Liver (tissue), 9 donors: Measurements from ENCODE around the gene FAT1. TPM values are rescaled to one million over a fixed set of nuclear protein-coding genes. Genes with fewer than 3 reads are reported as not detected.

Experiments
- DNase-seq: peaks from one replicate; pipeline ENCODE4 v3.0.0-alpha.2; 2017; ENCODE audit warnings: low spot score
- H3K27ac ChIP-seq, 2 donors: one replicate each; pipeline ENCODE4 v1.7.0; 2013; ENCODE audit warnings: inconsistent platforms in 2 of 2, low read length in 2 of 2, control low read depth in 1 of 2, low read depth in 1 of 2, mild to moderate bottlenecking in 1 of 2
- H3K27me3 ChIP-seq, 4 donors: one replicate each; pipeline versions ENCODE4 v1.6.1 to v1.7.0; 2013; ENCODE audit warnings: low read length in 3 of 4, inconsistent platforms in 1 of 4, mild to moderate bottlenecking in 1 of 4, moderate library complexity in 1 of 4; ENCODE audit not compliant: control insufficient read depth in 4 of 4, insufficient read depth in 4 of 4
- H3K36me3 ChIP-seq, 4 donors: one replicate each; pipeline versions ENCODE4 v1.6.1 to v1.7.0; 2013; ENCODE audit warnings: low read length in 3 of 4, mild to moderate bottlenecking in 3 of 4, low read depth in 1 of 4, moderate library complexity in 1 of 4; ENCODE audit not compliant: control insufficient read depth in 4 of 4, insufficient read depth in 3 of 4
- H3K4me1 ChIP-seq, 4 donors: one replicate each; pipeline versions ENCODE4 v1.6.1 to v1.7.0; 2013; ENCODE audit warnings: low read length in 3 of 4, mild to moderate bottlenecking in 3 of 4, moderate library complexity in 1 of 4; ENCODE audit not compliant: control insufficient read depth in 4 of 4, insufficient read depth in 4 of 4
- H3K4me3 ChIP-seq, 3 donors: one replicate each; pipeline versions ENCODE4 v1.6.1 to v1.7.0; 2013; ENCODE audit warnings: low read length in 3 of 3, control low read depth in 1 of 3, low read depth in 1 of 3, mild to moderate bottlenecking in 1 of 3
- H3K9ac ChIP-seq, 2 donors: one replicate each; pipeline ENCODE4 v1.7.0; 2013; ENCODE audit warnings: low read length in 2 of 2, mild to moderate bottlenecking in 2 of 2, moderate library complexity in 2 of 2, control low read depth in 1 of 2, low read depth in 1 of 2
- H3K9me3 ChIP-seq, 4 donors: one replicate each; pipeline versions ENCODE4 v1.6.1 to v1.7.0; 2013; ENCODE audit warnings: low read length in 3 of 4; ENCODE audit not compliant: control insufficient read depth in 4 of 4
- EGR1 ChIP-seq, 2 donors: IDR thresholded peaks; 2 replicates each; pipeline ENCODE4 v1.6.1; 2016 to 2018; ENCODE audit warnings: antibody characterized with exemption in 2 of 2, low read depth in 2 of 2
- FOXA2 ChIP-seq: IDR thresholded peaks from 2 replicates; pipeline ENCODE4 v1.6.1; 2016; ENCODE audit warnings: antibody characterized with exemption
- HNF4A ChIP-seq, 2 donors: conservative IDR thresholded peaks; 2 replicates each; pipeline ENCODE4 v1.6.1; 2016; ENCODE audit warnings: antibody characterized with exemption in 2 of 2, mild to moderate bottlenecking in 2 of 2
- JUND ChIP-seq, 2 donors: IDR thresholded peaks; 2 replicates each; pipeline ENCODE4 v1.6.1; 2016; ENCODE audit warnings: antibody characterized with exemption in 2 of 2
- NR2F2 ChIP-seq: IDR thresholded peaks from 2 replicates; pipeline ENCODE4 v1.6.1; 2016; ENCODE audit warnings: antibody characterized with exemption
- RAD21 ChIP-seq, 2 donors: IDR thresholded peaks; 2 replicates each; pipeline ENCODE4 v1.6.1; 2016; ENCODE audit warnings: antibody characterized with exemption in 2 of 2, mild to moderate bottlenecking in 2 of 2
- RXRA ChIP-seq, 2 donors: IDR thresholded peaks; 2 replicates each; pipeline ENCODE4 v1.6.1; 2017 to 2018; ENCODE audit warnings: antibody characterized with exemption in 2 of 2, mild to moderate bottlenecking in 1 of 2
- TAF1 ChIP-seq: conservative IDR thresholded peaks from 2 replicates; pipeline ENCODE4 v1.6.1; 2016; ENCODE audit warnings: antibody characterized with exemption, mild to moderate bottlenecking
- YY1 ChIP-seq: IDR thresholded peaks from 2 replicates; pipeline ENCODE4 v1.6.1; 2016; ENCODE audit warnings: antibody characterized with exemption, mild to moderate bottlenecking
- WGBS: extraction: QIAGEN DNeasy Blood & Tissue Kit; methylation state at CpG from one replicate; pipeline ENCODE4 v1.1.7; 2013; 5-methylcytosine and 5-hydroxymethylcytosine counted together
- polyA plus RNA-seq, 2 donors: library from polyadenylated mRNA; stranded (reverse) in 1 of 2; unstranded in 1 of 2; fragments of 200-250 nt in 1 of 2; fragments of >200 nt in 1 of 2; fragmentation: Nextera tagmentation in 1 of 2; extraction: Ambion mirVana in 1 of 2; gene quantifications; one replicate each; pipeline versions ENCODE4 v1.2.1 to v1.2.3, GENCODE V29; 2013 to 2015
- total RNA-seq, 2 donors: library from RNA; depleted of rRNA; stranded (reverse); fragments of >200 nt; gene quantifications; one replicate each; pipeline ENCODE4 v1.2.3, GENCODE V29; 2014
- TF ChIP-seq, protein P1 (sequence below): IDR thresholded peaks from 2 replicates; pipeline ENCODE4 v1.6.1; 2016; ENCODE audit warnings: antibody characterized with exemption
- TF ChIP-seq, protein P2 (sequence below): IDR thresholded peaks from 2 replicates; pipeline ENCODE4 v1.6.1; 2016; ENCODE audit warnings: antibody characterized with exemption
- TF ChIP-seq, protein P3 (sequence below): IDR thresholded peaks from 2 replicates; pipeline ENCODE4 v1.6.1; 2016; ENCODE audit warnings: antibody characterized with exemption, mild to moderate bottlenecking
- donor health status: healthy.
- donor health status: healthy.
- donor health status: healthy.
- donor health status: healthy.
- donor health status: healthy.

Gene FAT1
- total and polyA plus RNA-seq, 4 donors: 10.0 to 48.0 (median 30.0) TPM

DNA sequence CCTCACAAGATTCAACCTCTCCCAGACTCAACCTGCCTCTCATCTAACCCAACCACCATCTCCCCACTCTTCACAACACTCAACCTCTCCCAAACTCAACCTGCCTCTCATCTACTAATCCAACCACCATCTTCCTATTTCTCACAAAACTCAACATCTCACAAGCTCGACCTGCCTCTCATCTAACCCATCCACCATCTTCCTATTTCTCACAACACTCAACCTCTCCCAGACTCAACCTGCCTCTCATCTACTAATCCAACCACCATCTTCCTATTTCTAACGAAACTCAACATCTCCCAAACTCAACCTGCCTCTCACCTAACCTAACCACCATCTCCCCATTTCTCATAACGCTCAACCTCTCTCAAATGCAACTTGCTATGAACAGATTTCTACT lies 29.8 kb downstream of the FAT1 start:
- no peak for DNase-seq
- Histone ChIP-seq H3K4me3 (no peak overlapping the region), H3K9ac (no peak overlapping the region), H3K27ac (no peak overlapping the region), H3K27me3 (no peaks in the 10 kb centered on the region), H3K36me3 (no peaks in the 10 kb centered on the region), H3K9me3 (no peaks in the 10 kb centered on the region), H3K4me1 (peaks cover 0 to 2% (median 0%) of the 10 kb centered on the region in 4 donors)
- TF ChIP-seq HNF4A (conservative IDR thresholded peaks at IDR 0.05) (no peak), TAF1 (no peak), FOXA2 (no peak), YY1 (no peak), EGR1 (IDR thresholded peaks at IDR 0.05; ENCODE audit: low read depth in 2 of 2) (no peak), NR2F2 (no peak), RAD21 (IDR thresholded peaks at IDR 0.05) (no peak), RXRA (IDR thresholded peaks at IDR 0.05) (no peak)
- TF ChIP-seq, protein P1, sequence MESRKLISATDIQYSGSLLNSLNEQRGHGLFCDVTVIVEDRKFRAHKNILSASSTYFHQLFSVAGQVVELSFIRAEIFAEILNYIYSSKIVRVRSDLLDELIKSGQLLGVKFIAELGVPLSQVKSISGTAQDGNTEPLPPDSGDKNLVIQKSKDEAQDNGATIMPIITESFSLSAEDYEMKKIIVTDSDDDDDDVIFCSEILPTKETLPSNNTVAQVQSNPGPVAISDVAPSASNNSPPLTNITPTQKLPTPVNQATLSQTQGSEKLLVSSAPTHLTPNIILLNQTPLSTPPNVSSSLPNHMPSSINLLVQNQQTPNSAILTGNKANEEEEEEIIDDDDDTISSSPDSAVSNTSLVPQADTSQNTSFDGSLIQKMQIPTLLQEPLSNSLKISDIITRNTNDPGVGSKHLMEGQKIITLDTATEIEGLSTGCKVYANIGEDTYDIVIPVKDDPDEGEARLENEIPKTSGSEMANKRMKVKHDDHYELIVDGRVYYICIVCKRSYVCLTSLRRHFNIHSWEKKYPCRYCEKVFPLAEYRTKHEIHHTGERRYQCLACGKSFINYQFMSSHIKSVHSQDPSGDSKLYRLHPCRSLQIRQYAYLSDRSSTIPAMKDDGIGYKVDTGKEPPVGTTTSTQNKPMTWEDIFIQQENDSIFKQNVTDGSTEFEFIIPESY: no peak
- TF ChIP-seq, protein P2, sequence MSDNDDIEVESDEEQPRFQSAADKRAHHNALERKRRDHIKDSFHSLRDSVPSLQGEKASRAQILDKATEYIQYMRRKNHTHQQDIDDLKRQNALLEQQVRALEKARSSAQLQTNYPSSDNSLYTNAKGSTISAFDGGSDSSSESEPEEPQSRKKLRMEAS: no peak
- TF ChIP-seq, protein P3, sequence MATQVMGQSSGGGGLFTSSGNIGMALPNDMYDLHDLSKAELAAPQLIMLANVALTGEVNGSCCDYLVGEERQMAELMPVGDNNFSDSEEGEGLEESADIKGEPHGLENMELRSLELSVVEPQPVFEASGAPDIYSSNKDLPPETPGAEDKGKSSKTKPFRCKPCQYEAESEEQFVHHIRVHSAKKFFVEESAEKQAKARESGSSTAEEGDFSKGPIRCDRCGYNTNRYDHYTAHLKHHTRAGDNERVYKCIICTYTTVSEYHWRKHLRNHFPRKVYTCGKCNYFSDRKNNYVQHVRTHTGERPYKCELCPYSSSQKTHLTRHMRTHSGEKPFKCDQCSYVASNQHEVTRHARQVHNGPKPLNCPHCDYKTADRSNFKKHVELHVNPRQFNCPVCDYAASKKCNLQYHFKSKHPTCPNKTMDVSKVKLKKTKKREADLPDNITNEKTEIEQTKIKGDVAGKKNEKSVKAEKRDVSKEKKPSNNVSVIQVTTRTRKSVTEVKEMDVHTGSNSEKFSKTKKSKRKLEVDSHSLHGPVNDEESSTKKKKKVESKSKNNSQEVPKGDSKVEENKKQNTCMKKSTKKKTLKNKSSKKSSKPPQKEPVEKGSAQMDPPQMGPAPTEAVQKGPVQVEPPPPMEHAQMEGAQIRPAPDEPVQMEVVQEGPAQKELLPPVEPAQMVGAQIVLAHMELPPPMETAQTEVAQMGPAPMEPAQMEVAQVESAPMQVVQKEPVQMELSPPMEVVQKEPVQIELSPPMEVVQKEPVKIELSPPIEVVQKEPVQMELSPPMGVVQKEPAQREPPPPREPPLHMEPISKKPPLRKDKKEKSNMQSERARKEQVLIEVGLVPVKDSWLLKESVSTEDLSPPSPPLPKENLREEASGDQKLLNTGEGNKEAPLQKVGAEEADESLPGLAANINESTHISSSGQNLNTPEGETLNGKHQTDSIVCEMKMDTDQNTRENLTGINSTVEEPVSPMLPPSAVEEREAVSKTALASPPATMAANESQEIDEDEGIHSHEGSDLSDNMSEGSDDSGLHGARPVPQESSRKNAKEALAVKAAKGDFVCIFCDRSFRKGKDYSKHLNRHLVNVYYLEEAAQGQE: no peak
- 89% methylated on average over 3 of the region's 3 CpGs for WGBS

DNA sequence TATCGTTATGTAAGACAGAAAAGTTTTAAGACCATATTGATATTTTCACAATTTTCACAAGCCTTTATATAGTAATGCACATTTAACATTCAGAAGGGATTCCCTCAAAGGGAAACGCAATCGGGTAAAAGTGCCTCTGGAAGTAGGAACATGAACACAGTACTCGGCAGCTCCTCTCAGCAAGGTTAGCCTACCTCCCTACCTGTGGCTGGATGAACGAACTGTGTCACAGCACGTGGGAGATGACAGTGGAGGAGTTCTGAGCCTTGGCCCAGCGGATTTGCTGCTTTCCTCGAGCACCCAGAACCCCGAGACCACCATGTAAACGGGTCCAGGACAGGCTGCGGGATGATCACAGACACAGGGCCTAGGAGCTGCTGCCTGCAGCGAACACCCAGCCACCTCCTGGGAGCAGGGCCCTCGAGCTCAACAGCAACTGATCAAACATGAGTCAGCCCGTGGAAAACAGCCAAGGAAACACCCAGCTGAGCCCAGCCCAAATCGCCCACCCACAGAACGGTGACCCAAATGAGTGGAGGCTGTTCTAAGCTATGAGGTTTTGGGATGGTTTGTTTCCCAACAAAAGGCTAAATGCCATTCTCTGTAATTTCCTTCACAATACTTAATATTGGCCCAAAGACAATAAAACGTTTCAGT lies 30.4 kb downstream of the FAT1 start:
- no peak overlapping the region for H3K27ac ChIP-seq
- no peak overlapping the region for H3K4me3 ChIP-seq
- H3K4me1 ChIP-seq: peaks cover 0 to 6% (median 0%) of the 10 kb centered on the region in 4 donors
- TF ChIP-seq JUND (IDR thresholded peaks at IDR 0.05): no peak
- no peak for TF ChIP-seq RAD21 (IDR thresholded peaks at IDR 0.05)
- TF ChIP-seq, protein P1: no peak
- no peak for TF ChIP-seq YY1
- no peak for TF ChIP-seq FOXA2
- no peak overlapping the region for H3K9ac ChIP-seq
- no peaks in the 10 kb centered on the region for H3K9me3 ChIP-seq
- H3K36me3 ChIP-seq: no peaks in the 10 kb centered on the region
- no peaks in the 10 kb centered on the region for H3K27me3 ChIP-seq
- DNase-seq: no peak
- WGBS: 77% methylated on average over 17 of the region's 17 CpGs
